B cell (primary cell): Measurements from ENCODE around the gene MEIOB.

Source experiments
- CTCF ChIP-seq: fragments of 200-600 bp; IDR thresholded peaks from one replicate; pipeline ENCODE4 v1.8.0; 2022; ENCODE audit warnings: antibody characterized with exemption, mild to moderate bottlenecking
- EZH2 ChIP-seq: IDR thresholded peaks from 2 replicates; pipeline ENCODE4 v1.6.1; 2012; ENCODE audit warnings: borderline replicate concordance, low read depth, mild to moderate bottlenecking, moderate library complexity, low read length; ENCODE audit not compliant: insufficient read depth, poor library complexity, severe bottlenecking

DNA sequence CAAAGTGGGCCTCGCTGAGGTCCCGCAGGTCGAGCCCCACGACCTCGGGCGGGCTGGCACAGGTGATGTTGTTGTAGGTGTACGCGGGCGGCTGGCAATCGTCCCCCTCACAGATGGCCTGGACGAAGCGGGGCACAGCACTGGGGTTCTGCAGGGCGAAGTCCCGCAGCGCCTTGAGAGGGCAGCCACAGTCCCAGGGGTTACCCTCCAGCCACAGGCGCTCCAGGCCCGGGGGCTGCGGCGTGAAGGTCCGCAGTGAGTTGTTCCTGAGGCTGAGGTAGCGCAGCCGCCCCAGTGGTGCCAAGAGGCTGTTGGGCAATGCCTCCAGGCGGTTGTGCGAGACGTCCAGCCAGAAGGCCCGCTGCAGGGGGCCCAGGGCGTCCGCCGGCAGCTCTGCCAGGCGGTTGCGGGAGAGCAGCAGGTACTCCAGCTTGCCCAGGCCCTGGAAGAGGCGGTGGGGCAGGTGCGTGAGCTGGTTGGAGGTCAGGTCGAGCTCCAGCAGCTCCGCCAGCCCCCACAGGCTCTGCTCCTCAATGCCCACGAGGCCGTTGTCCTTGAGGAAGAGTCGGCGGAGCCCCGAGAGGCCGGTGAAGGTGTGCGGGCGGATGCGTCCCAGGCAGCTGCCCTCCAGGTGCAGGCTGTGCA is 81.2 kb downstream of the MEIOB start:
- TF ChIP-seq CTCF = no peak
- TF ChIP-seq EZH2 = no peak
